GM12878 (cell line): ENCODE data around the gene COG7. TPM values are rescaled to one million over a fixed set of nuclear protein-coding genes. Genes with fewer than 3 reads are reported as not detected.

Source experiments
- ATAC-seq: fragments of 200-7000 bp; cut with Tn5 transposase; 3 replicates; pipeline ENCODE4 v1.9.1; 2020; ENCODE audit warnings: mild to moderate bottlenecking, moderate library complexity
- BruUV-seq: library from RNA; stranded (reverse); fragments of 400-500 nt; replicated peaks from 2 replicates; lab custom pipeline; 2021; lab: Mats Ljungman, UMichigan
- CTCF ChIA-PET: fragments of 300-600 bp; sonication (Branson Sonifier 250); formaldehyde crosslinking; extraction: SDS; loops from one replicate; lab custom pipeline; 2021; ENCODE audit warnings: inconsistent platforms; lab: Yijun Ruan, JAX
- POLR2A ChIA-PET: fragments of 350-600 bp; formaldehyde crosslinking; extraction: SDS; loops from one replicate; lab custom pipeline; 2021; ENCODE audit warnings: inconsistent platforms; lab: Charles Lee
- RAD21 ChIA-PET: fragments of 300-600 bp; sonication (Branson Sonifier 250); formaldehyde crosslinking; loops from one replicate; lab custom pipeline; 2023; ENCODE audit warnings: antibody characterized with exemption; ENCODE audit not compliant: unreplicated experiment; lab: Charles Lee
- SMC1A ChIA-PET: fragments of 300-600 bp; sonication (Branson Sonifier 250); formaldehyde crosslinking; loops from one replicate; lab custom pipeline; 2023; ENCODE audit not compliant: unreplicated experiment, uncharacterized antibody; lab: Charles Lee
- DNase-seq: peaks from one replicate; pipeline ENCODE4 v3.0.0-alpha.2; 2011; ENCODE audit warnings: low read depth, low spot score
- FAIRE-seq: peaks from 3 replicates; lab custom pipeline; 2011; peaks lifted over from hg19 to GRCh38; lab: Jason Lieb, UNC
- H2AFZ ChIP-seq: 2 replicates; pipeline ENCODE4 v1.6.0; 2011; ENCODE audit warnings: low read depth, low read length, control low read depth; ENCODE audit not compliant: control insufficient read depth
- H3K27ac ChIP-seq: 2 replicates; pipeline ENCODE4 v1.5.1; 2011; ENCODE audit warnings: control low read depth; ENCODE audit not compliant: control insufficient read depth, insufficient read depth
- H3K27me3 ChIP-seq, 2 experiments: replicated peaks in 1 of 2; 2 replicates each; pipeline versions ENCODE4 v1.6.0 to v1.6.1; 2011; ENCODE audit warnings: low read length in 1 of 2; ENCODE audit not compliant: control insufficient read depth in 2 of 2, insufficient read depth in 2 of 2
- H3K36me3 ChIP-seq, 2 experiments: 2 replicates each; pipeline ENCODE4 v1.5.1; 2011; ENCODE audit warnings: low read length in 1 of 2; ENCODE audit not compliant: control insufficient read depth in 2 of 2, insufficient read depth in 2 of 2
- H3K4me1 ChIP-seq: 2 replicates; pipeline ENCODE4 v1.6.1; 2011; ENCODE audit warnings: mild to moderate bottlenecking, low read length, moderate library complexity, mixed read lengths; ENCODE audit not compliant: control insufficient read depth, insufficient read depth
- H3K4me2 ChIP-seq: 2 replicates; pipeline ENCODE4 v1.6.0; 2011; ENCODE audit warnings: control low read depth; ENCODE audit not compliant: control insufficient read depth, insufficient read depth
- H3K4me3 ChIP-seq: fragments of 200-600 bp; sonication (generic); 2 replicates; pipeline ENCODE4 v1.5.1; 2016
- H3K79me2 ChIP-seq: 2 replicates; pipeline ENCODE4 v1.6.0; 2011; ENCODE audit warnings: low read length; ENCODE audit not compliant: control insufficient read depth, insufficient read depth
- H3K9ac ChIP-seq: 2 replicates; pipeline ENCODE4 v1.8.0; 2011; ENCODE audit warnings: low read length, control low read depth, mixed read lengths; ENCODE audit not compliant: control insufficient read depth, insufficient read depth
- H3K9me3 ChIP-seq: replicated peaks from 3 replicates; pipeline ENCODE4 v1.5.1; 2011; ENCODE audit warnings: mild to moderate bottlenecking, low read length; ENCODE audit not compliant: control insufficient read depth, insufficient read depth
- H4K20me1 ChIP-seq: 2 replicates; pipeline ENCODE4 v1.6.0; 2011; ENCODE audit not compliant: control insufficient read depth, insufficient read depth
- KLF5 ChIP-seq: fragments of 450-650 bp; IDR thresholded peaks from 2 replicates; pipeline ENCODE4 v1.6.1; 2014; ENCODE audit warnings: mild to moderate bottlenecking; ENCODE audit not compliant: partially characterized antibody
- NFXL1 ChIP-seq: fragments of 450-650 bp; IDR thresholded peaks from 2 replicates; pipeline ENCODE4 v1.6.1; 2017; ENCODE audit warnings: antibody characterized with exemption, mild to moderate bottlenecking, borderline replicate concordance
- WGBS: methylation state at CpG from one replicate; pipeline ENCODE4 v1.1.6; 2016; ENCODE audit warnings: low lambda C conversion rate; ENCODE audit not compliant: insufficient replicate concordance, insufficient coverage; ENCODE audit errors: missing lambda C conversion rate; 5-methylcytosine and 5-hydroxymethylcytosine counted together
- in situ Hi-C: fragments of 300-500 bp; cut with MboI; formaldehyde crosslinking; loops from 9 replicates; pipeline ENCODE4 v1.14.3; 2018; ENCODE audit warnings: mixed read lengths
- intact Hi-C: fragments of 100-400 bp; cut with micrococcal nuclease; formaldehyde crosslinking; loops from one replicate; pipeline ENCODE4 v1.14.2; 2022; ENCODE audit not compliant: unreplicated experiment
- polyA plus RNA-seq, 11 experiments: library from polyadenylated mRNA; depleted of rRNA in 4 of 11; unstranded in 6 of 11; stranded (reverse) in 5 of 11; fragments of >200 nt; fragmentation: Nextera tagmentation in 4 of 11; fragmentation: Illumina TruSeq in 1 of 11; extraction: Ambion mirVana in 4 of 11; extraction: Trizol in 1 of 11; gene quantifications; 1 replicate in 1 of 11; 2 replicates in 10 of 11; pipeline versions ENCODE4 v1.2.1 to v1.2.3, GENCODE V29; 2011 to 2016; ENCODE audit warnings: inconsistent platforms in 2 of 11, missing spikeins in 2 of 11, low read depth in 1 of 11
- total RNA-seq, 4 experiments: library from RNA; depleted of rRNA in 3 of 4; stranded (reverse); fragments of >200 nt in 3 of 4; fragmentation: Illumina TruSeq in 1 of 4; extraction: Trizol in 1 of 4; gene quantifications; 2 replicates each; pipeline versions ENCODE4 v1.2.1 to v1.2.3, GENCODE V29; 2013 to 2021
- TF ChIP-seq, protein P1 (sequence below): fragments of 450-650 bp; IDR thresholded peaks from 2 replicates; pipeline ENCODE4 v1.6.1; 2018; ENCODE audit warnings: mild to moderate bottlenecking, low read depth, moderate library complexity; ENCODE audit not compliant: partially characterized antibody

Gene COG7
- total and polyA plus RNA-seq, 10 of the 15 experiments (the other 5 are each of a cell fraction or from before 2014, with no cell fraction given) = 2.9 to 24.0 (median 10.0) TPM

DNA sequence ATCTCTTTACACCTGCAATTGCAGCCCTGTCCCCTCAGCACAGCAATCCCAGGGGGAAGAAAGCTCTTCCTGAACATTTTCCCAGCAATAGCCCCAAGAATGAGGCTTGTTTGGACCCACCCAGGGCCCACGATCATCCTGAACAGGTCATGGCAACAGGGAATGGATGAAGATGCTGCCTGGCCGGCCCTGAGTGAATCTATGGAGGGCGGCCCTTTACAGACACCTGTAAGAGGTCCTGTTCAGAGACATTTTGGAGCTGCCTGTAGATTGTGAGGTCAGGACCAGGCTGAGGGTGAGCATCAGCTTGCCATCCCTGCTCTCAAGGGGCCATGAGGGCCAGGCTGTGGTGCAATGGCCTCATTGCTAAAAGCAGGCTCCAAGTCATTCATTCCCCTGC, 69.1 kb downstream of the COG7 start:
- in situ Hi-C loops (no loop called here), intact Hi-C loops (no loop called here)
- no TSS peak for BruUV-seq
- peaks cover 0 to 3% of the 10 kb centered on the region in 2 experiments; a peak in 1 of 4 replicates for H3K36me3 ChIP-seq
- no peaks in the 10 kb centered on the region for H3K9me3 ChIP-seq
- H3K4me2 ChIP-seq = no peak overlapping the region
- H3K27ac ChIP-seq = no peak overlapping the region
- DNase-seq = no peak
- TF ChIP-seq, protein P1, sequence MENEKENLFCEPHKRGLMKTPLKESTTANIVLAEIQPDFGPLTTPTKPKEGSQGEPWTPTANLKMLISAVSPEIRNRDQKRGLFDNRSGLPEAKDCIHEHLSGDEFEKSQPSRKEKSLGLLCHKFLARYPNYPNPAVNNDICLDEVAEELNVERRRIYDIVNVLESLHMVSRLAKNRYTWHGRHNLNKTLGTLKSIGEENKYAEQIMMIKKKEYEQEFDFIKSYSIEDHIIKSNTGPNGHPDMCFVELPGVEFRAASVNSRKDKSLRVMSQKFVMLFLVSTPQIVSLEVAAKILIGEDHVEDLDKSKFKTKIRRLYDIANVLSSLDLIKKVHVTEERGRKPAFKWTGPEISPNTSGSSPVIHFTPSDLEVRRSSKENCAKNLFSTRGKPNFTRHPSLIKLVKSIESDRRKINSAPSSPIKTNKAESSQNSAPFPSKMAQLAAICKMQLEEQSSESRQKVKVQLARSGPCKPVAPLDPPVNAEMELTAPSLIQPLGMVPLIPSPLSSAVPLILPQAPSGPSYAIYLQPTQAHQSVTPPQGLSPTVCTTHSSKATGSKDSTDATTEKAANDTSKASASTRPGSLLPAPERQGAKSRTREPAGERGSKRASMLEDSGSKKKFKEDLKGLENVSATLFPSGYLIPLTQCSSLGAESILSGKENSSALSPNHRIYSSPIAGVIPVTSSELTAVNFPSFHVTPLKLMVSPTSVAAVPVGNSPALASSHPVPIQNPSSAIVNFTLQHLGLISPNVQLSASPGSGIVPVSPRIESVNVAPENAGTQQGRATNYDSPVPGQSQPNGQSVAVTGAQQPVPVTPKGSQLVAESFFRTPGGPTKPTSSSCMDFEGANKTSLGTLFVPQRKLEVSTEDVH = no peak
- TF ChIP-seq KLF5 (no peak), NFXL1 (no peak)
- WGBS = 82% methylated on average over 3 of the region's 3 CpGs
- H4K20me1 ChIP-seq = no peaks in the 10 kb centered on the region
- ChIA-PET RAD21 (no interaction called here), CTCF (interaction anchor here (0.6 to 2.5 kb wide), 2 partner anchors 51 to 672 kb away, joined by 3 to 13 read pairs; no protein-coding TSS in a partner anchor), POLR2A (no interaction called here), SMC1A (no interaction called here)
- no peak overlapping the region for H2AFZ ChIP-seq
- no peak for FAIRE-seq
- H3K4me1 ChIP-seq = no peaks in the 10 kb centered on the region
- H3K27me3 ChIP-seq = no peaks in the 10 kb centered on the region; a peak in 1 of 4 replicates
- no peaks in the 10 kb centered on the region for H3K79me2 ChIP-seq
- no peak overlapping the region for H3K4me3 ChIP-seq
- no peak for ATAC-seq
- no peak overlapping the region for H3K9ac ChIP-seq
